GM21528 (cell line): ENCODE results near the gene CFL1.

Source experiments
- ATAC-seq: cut with Tn5 transposase; IDR thresholded peaks from one replicate; pipeline ENCODE4 v1.9.1; 2021; ENCODE audit warnings: mild to moderate bottlenecking, moderate library complexity; ENCODE audit not compliant: unreplicated experiment, low FRiP score

Gene CFL1

DNA sequence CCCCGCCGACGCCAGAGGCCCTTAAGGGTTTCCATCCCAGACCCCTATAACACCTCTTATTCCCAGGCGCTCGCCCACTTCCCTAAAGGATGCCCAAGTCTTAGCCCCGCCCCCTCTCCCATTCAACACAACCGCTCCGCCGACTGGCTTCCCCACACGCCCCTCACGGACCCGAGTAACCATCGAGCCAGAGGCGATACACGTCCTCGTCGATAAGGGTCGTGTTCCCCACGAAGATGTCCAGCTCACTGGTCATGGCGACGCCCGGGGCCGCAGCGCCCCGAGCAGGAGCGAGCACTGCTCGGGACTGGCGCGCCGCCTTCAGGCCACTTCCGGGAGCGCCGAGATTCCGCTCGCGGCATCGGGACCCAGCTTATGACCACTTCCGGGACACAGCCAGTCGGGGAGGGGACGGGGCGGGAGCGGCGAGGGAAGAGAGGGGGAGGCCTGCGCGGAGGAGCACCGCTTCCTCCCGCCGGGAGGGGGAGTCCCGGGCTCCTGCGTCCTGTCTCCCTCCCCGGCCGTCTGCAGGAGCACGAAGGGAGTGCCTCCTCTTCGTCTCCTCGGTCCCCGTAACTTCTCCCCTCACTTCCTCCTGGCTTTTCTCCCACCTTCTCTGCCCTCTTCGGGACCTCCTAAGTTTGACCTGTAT is 30.3 kb upstream of the CFL1 start, which contains the start of gene FIBP:
TSS of gene FIBP (minus strand) at position 309 of the 652 bp plus-strand sequence. CDS start at position 256, 53 bp downstream.
- ATAC-seq = peak; percentile 38

DNA sequence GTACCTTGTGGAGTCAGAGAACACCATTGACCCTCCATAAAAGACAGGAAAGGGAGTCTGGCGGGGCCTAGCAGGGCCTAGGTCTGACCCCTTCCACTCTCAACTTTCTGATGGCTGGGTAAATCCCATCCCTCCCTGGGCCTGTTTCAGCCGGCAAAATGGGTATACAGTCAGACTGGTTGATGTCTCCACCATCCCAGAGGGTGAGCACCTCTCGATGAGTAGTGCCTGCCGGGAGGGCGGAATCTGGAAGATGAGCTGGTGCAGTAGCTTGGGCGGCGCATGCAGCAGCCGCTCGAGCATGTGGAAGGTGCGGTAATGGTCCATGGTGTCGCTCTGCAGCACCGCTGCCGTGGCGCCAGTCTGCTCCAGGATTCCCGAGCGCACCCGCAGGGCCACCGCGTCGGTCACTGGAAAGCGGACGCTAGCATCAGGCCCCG is 29.8 kb upstream of the CFL1 start:
- ATAC-seq = peak; percentile 1

DNA sequence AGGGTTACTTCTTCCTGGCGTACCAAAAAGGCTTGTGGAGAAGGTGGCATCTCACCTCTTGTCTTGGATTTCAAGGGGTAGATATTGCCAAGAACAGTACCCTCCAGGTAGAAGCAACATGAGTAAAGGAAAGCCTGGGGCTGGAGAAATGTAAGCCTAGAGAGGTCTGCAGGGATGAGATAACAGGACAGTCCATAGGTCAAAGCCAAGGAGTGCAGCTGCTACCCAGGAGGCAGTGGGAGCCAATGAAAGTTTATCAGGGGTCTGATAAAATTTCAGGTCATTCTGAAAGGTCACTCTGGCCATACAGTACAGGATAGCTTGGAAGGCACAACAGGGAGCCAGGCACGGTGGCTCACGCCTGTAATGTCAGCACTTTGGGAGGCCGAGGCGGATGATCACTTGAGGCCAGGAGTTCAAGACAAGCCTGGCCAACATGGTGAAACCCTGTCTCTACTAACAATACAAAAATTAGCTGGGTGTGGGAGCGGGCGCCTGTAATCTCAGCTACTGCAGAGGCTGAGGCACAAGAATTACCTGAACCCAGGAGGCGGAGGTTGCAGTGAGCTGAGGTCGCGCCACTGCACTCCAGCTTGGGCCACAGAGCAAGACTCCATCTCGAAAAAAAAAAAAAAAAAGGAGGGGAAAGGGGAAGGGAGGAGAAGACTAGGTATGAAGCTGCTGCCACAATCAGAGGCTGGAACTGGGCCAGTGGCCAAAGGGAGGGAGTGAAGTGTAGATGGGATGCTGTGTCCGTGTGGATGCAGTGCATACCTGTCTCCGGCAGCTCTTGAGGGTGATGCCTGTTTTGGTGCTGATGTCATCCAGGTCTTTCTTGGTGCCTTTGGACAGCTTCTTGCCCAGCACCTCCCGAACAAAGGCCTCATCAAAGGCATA is 29.1 kb upstream of the CFL1 start:
- no peak for ATAC-seq

DNA sequence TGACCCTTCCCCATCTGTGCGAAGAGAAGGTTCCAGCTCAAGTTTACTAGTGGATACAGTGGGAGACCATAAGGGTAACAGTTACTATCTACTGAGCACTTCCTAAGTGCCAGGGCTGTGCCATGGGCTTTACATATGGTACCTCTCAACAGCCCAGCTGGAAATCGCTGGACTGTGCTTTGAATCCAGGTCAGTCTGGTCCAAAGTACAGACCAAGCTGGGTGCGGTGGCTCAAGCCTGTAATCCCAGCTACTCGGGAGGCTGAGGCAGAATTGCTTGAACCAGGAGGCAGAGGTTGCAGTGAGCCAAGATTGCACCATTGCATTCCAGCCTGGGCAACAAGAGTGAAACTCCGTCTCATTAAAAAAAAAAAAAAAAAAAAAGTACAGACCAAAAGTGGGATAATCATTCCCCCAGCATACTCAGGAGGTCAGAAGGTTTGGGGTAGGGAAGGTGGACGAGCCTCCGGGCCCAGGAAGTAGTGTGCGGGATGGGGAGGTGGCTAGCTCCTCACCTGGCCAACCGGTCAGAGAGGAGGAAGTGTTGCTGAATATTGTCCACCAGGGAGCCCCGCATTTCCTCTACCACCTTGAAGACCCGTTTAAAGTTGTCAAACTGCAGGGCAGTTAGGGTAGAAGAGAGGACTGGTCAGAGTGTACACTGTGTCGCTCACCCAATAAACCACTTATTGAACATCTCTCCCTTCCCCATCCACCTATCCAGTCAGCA is 28.0 kb upstream of the CFL1 start:
- no peak for ATAC-seq

DNA sequence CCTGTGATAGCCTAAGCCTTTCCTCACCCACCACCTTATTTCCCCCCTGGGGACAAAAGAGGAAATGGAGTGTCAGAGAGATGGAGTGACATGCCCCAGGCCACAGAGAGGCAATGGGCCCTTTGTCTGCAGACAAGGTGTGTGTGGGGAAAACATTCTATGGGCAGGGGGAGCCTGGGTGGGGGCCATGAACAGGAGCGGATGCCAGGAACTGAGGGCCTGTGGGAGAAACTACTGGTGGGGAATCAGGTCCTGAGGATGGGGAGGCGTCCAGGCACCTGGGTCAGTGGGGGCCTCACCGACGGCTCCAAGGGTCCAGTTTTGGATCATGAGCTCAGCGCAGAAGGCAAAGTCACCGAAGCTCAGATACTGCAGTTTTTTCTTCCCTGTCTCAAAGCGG is 27.3 kb upstream of the CFL1 start:
- no peak for ATAC-seq

DNA sequence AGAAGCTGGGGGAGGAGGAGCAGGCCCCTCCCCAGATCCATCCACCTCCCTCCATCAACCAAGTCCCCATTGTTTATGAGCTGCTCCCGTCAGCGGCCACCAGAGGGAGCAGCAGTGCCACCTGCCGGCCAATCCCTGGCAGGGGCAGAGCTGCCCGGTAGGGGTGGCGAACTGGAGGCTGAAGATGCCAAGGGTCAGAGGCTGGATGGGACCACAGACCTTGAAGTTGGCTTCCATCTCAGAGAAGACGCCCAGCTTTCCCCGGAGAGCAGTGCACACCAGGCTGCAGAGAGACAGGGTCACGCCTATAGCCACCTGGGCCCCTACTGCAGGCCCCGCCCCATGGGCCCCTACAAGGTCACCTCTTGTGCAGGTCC is 26.7 kb upstream of the CFL1 start:
- no peak for ATAC-seq

DNA sequence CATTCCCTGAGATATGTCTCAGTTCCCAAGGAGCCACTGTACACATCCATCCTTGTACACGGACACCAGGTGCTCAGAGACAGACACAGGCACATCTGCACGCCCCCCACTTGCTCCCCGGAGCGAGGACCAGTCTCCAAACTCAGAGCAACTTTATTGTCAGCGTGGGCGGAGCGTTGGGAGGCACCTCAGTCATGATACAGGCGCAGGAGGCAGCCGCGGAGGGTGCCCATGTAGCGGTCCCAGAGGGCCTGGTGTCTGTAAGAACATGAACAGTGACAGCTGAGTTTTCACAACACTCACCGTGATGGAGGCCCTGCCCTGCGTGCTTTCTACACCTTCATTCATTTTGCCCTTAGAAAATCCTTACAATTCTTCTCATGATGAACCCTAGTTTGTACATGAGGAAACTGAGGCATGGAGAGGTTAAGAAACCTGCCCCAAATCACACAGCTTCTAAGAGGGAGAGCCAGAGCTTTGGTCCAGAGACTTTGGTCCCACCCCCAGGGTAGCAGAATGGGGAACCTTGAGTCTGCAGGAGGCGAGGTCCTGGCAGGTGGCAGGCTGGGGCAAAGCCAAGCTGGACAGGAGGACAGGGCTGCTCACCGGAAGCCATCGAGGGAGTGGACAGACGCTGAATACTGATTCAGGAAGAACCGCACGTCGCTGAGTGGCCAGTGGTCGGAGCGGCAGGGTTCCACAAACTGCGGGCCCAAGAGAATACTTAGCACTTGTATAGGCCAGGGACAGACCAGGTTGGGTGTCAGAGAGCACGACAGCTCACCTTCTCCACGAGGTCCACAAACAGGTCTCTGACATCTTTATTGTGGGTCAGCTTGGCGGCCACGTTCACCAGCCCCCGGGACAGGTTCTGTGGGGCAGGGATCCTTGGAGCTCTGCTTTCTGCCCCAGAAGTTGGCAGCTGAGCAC is 26.1 kb upstream of the CFL1 start:
- ATAC-seq = no peak

DNA sequence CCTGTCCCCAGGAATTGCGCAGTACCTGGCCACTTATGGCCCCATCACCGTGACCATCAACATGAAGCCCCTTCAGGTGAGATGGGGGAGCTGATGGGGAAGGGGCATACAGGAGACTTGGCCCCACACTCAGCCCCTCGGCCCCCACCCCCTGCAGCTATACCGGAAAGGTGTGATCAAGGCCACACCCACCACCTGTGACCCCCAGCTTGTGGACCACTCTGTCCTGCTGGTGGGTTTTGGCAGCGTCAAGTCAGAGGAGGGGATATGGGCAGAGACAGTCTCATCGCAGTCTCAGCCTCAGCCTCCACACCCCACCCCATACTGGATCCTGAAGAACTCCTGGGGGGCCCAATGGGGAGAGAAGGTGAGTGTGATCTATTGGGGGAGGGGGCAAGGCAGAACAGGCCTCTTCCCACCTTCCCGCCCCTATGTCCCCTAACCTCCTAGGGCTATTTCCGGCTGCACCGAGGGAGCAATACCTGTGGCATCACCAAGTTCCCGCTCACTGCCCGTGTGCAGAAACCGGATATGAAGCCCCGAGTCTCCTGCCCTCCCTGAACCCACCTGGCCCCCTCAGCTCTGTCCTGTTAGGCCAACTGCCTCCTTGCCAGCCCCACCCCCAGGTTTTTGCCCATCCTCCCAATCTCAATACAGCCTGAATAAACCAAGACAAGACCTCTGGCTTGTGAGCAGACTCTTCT is 25.2 kb upstream of the CFL1 start:
- no peak for ATAC-seq

DNA sequence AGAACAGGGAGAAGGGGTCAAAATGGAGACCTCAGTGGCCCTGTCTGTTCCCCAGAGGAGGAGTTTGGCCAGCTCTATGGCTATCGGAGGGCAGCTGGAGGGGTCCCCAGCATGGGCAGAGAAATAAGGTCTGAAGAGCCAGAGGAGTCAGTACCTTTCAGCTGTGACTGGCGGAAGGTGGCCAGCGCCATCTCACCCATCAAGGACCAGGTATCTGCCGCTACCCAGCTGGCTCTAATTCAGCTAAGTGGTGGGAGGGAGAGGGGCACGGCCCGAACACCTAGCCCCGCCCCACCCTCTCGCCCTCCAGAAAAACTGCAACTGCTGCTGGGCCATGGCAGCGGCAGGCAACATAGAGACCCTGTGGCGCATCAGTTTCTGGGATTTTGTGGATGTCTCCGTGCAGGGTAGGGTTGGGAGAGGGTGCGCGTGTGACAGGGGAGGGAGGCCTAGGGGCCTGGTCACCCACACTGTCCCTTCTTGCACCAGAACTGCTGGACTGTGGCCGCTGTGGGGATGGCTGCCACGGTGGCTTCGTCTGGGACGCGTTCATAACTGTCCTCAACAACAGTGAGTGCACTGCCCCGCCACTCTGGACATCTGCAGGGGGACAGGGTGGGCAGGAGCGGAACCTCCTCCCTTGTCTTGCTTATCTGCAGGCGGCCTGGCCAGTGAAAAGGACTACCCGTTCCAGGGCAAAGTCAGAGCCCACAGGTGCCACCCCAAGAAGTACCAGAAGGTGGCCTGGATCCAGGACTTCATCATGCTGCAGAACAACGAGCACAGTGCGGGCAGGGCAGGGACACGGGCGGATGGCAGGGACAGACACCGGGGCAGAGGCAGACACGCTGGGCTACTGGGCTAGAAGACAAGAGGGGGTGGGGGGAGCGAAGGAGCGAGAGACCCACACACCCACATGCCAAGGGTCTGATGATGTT is 24.4 kb upstream of the CFL1 start:
- no peak for ATAC-seq

DNA sequence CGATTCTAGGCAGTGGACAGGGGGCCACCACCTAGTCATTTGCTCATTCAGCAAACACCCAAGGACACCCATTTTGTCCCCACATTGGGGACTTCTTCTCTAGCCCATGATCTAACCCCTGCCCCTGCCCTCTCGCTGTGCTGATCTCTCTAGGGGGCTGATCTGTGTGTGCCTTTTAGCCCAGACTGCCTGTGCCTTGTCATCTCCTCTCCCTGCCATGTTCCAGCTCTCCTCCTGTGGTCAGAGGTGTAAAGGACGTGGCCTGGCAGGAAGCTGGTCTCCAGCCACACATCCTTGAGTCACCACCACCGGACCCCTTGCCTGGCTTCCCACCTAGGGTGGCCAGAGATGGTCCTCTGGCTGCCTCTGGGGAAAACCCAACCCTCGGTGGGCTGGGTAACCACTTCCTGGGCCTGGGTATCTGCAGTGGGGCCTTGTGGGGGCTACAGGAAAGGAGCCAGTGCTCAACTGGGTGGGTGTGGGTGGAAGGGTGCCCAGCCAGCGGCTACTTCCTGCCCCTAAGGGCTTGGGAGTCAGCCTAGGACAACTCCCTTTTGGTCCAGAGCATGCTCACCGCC is 23.0 kb upstream of the CFL1 start:
- no peak for ATAC-seq

DNA sequence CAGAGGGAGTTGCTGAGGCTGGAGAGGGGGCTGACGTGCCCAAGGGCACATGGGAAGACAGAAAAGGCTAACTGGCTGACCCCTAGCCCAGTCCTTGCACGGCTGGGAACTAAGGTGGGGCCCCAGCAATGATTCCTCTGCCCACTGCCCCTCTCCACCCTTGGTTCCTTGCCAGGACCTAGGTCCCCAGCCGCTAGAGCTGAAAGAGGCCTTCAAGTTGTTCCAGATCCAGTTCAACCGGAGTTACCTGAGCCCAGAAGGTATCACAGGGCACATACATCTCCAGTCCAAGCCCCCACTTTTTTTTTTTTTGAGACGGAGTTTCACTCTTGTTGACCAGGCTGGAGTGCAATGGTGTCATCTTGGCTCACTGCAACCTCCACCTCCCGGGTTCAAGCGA is 22.0 kb upstream of the CFL1 start:
- ATAC-seq = no peak

DNA sequence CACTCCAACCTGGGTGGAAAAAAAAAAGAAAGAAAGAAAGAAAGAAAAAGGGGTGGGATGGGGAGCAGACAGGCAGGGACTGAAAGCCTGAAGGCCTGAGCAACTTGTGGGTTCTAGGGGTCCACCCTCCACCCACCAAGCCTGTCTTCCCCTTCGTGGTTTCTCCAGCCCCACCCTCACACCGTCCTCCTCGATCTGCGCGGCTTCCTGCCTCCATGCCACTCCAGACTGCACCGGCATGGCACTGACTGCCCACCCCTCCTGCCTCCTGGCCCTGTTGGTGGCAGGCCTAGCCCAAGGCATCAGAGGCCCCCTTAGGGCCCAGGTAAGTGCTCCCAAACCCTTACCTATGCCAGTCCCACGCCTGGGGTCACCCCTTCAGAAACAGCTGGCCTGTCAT is 21.6 kb upstream of the CFL1 start, which contains the start of gene CTSW:
TSS of gene CTSW (plus strand) at position 221 of the 400 bp plus-strand sequence. CDS start at position 239, 18 bp downstream.
- no peak for ATAC-seq

DNA sequence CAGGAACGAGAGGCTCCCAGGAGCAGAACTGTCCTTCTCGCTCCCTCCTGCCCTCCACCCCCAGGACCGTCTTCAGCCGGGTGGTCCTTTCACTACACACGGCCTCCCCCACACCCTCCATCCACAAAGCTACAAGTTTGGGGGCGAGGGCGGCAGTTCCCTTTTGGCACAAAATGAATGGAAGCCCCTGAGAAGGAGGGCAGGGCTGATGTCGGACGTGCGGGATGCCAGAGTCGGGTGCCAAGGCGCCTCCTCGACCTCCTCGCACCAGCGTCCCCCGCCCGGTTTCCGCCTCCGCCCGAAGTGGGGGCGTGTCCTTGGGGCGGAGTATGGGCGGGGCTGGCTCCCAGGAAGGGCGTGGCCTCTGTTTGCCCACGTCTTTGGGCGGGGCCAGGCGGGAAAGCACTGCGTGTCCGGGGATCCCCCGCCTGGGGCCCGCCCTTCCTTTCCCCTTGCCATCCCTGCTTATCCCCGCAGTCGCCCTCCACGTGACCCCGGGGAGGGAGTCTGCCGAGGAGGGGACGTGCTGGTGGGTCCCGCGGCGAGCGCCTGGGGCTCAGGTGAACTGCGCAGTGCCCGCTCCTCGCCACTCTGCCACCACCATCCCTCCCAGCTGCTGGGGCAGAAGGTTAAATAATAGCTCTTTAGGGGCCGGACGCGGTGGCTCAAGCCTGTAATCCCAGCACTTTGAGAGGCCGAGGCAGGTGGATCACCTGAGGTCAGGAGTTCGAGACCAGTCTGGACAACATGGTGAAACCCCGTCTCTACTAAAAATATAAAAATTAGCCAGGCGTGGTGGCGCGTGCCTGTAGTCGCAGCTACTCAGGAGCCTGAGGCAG is 15.6 kb upstream of the CFL1 start:
- peak; percentile 63 for ATAC-seq

DNA sequence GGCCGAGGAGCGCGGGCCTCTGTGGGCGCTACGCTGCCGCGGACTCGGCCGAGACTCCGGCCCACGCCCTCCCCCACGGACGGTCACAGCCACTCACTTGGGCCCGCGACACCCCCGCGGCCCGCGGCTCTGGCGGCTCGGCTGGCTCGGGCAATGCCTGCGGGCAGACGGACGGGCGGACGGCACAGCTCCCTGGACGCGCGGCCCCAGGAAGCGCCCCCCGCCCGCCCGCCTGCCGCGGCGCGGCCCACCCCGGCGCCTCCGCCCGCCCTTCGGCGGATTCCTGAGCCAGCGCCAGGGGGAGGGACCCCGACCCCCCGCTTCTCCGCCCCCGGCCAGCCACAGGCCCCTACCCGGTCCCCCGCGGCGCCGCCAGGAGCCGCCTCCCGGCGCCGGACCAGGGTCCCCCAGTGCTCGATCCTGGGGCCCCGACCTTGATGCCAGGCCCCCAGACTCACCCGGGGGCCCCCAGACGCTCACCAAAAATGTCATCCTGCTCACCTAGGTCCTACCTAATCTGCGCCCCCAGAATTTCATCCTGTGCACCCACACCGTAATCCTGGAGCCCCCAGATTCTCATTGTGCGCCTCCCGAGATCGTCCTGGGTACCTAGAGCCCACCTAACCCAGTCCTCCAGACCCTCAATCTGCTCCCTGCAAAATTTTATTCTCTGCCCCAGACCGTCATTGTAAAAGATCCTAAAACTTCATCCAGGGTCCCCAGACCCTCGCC is 14.8 kb upstream of the CFL1 start, which contains the start of gene EFEMP2:
TSS of gene EFEMP2 (minus strand) at position 215 of the 732 bp plus-strand sequence. CDS start 446 bp downstream, outside the sequence.
- no peak for ATAC-seq

DNA sequence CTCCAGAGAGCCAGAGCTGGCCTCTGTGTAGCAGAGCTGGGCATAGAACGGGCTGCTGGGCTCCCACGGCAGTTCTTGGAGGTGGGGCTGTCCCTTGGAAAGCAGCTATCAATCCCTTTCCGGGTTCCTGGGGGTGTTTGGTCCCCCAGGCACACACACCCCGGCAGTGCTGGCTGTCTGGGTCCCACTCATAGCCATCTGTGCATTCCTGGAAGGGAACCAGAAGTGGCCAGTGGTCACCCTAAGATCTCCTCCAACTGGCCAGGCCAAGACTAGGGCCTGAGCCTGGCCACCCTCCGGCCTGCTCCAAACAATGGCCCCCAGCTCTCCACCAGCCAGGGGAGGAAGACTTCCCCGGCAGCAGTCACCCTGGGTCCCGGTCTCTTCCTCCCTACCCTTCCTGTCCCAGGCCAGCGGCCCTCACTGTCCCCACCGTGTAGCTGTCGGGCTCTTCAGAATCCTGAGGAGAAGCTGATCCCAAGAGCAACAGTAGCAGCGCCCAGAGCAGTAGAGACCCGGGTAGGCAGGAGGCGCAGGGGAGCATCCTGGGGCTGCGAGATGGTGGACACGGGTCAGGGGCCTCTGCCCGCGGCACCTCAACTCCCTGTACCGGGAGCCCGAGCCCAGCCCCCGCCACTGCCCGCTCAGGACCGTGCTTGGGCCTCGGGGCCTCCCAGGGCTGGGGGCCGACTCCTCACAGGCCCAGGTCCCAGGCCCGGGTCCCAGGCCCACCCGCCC is 14.0 kb upstream of the CFL1 start:
- no peak for ATAC-seq
